ENCODE results near the gene NDRG2.

Gene NDRG2

DNA sequence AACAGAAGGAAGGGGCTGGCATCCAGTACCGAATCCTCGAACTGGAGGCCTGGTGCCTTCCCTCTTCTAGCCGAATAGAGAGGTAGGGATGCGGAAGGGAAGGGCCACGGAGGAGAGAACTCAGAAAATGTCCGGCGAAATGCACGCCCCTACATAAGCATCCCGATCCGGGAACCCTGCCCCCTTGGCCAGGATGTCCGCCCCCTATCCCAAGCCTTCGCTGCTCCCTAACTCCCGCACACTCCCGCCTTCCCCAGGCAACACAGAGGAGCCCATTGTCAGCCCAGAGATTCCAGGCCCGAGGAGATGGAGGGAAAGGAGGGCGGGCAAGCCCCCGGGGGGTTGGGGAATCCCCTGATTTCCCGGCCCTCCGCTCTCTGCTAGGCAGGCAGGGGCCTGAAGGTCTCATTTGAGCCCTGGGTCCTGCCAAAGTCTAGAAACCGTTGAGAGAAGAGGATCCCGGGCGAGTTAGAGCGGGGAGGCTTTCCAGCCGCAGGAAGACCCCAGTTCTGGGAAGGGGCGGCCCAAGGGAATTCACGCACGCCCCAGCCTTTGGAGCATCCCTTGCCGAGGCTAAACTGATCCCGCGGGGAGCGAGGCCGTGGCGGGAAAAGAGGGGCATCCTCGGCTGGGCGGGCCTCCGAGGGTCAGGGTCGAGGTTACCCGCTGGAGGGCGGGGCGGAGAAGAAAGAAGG is 44.7 kb upstream of the NDRG2 start:
- TF ChIP-seq CTCF (IDR thresholded peaks at IDR 0.05) = no peak

GRCh38 chr14:21068521-21069387 is 43.9 kb upstream of the NDRG2 start:
- TF ChIP-seq CTCF (IDR thresholded peaks at IDR 0.05) = peak; percentile 29; the same call in 1 of the 2 replicates

GRCh38 chr14:21066882-21067502 is 42.1 kb upstream of the NDRG2 start:
- TF ChIP-seq CTCF (IDR thresholded peaks at IDR 0.05) = peak; percentile 33

- no peak for TF ChIP-seq CTCF (IDR thresholded peaks at IDR 0.05)
Observed at GRCh38 chr14:21063479-21063878, 38.6 kb upstream of the NDRG2 start.

GRCh38 chr14:21061347-21061668 is 36.4 kb upstream of the NDRG2 start:
- TF ChIP-seq CTCF (IDR thresholded peaks at IDR 0.05) = no peak

DNA sequence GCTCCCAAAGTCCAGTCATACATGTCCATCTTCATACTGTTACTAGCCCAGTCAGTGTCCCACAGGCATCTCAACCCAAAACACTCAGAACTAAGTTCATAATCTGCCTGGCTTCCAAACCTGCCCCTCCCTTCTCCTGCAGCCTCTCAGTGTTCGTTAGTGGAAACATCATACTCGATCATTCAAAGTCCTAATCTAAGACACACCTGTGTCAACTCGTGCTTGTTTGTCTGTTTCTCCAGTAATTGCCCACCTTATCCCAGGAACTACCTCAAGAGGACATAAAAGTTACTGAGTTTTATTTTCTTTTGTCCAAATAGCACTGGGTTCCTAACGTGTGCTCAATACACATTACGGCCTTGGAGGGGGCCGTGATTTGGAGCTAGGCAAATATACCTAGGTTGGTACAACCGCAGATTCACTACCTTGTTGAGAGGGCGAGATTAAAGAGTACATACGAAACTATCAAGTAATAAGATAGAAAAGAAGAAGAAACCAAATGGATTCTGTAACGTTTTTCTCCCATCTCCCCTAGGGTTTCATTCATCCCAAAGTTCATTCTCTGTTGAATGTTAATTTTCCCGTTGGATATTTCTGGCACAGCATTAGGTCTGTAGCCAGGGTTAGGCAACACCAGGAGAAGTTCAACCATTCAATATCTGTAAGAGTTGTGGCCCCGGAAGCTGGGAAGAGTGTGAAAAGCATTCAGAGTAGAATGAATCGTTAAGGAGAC is 35.9 kb upstream of the NDRG2 start:
- no peak for TF ChIP-seq CTCF (IDR thresholded peaks at IDR 0.05)
